ENCODE measurements around the gene NDOR1.

The NDOR1 gene

GRCh38 chr9:137243626-137244485 lies 38.4 kb downstream of the NDOR1 start:
- DNase-seq (ENCODE audit: low read depth), result peak; percentile 53

GRCh38 chr9:137244486-137245449 lies 39.3 kb downstream of the NDOR1 start:
- DNase-seq (ENCODE audit: low read depth), result no peak

DNA sequence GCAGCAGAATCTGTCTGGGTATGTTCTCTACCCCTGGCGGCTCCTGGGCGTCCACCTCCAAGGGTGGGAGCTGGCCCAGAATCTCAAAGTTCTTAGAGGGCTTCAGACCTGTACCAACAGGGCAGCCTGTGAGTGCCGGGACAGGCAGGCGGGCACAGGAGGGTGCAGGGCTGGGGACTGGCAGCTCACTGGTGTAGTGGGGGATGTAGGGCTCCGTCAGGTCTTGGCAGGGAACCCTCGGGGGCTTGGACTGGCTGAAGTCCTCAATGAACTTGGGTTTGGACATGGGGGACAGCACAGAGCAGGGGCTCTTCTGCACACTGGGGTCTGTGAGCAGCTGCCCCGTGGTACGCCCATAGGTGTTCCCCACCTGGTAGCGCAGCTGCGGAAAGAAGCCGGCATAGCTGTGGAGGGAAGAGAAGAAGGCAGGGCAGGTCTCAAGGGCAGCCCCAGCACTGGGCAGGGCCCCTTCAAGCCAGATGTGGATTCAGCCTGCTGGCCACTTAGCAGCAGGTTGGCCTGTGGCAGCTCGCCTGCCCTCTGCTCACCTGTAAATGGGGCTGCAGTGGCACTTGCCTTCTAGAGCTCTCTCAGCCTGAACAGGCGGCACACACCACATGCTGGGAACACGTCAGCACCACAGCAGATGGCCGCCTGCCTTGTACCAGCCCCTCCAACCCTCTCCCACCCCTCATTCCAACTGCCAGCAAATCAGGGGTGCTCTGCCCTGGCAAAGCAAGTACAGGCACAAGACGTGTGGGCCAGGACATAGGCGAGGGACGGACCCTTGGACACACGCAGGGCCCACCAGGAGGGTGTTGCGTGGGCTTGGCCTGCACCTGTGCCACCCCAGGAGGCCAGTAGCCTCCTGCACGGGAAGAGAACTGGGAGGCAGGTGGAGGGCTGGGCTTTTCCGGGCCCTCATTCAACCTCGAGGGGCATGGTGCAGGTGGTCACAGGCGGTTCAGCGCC lies 40.2 kb downstream of the NDOR1 start:
- no peak for DNase-seq (ENCODE audit: low read depth)

GRCh38 chr9:137247135-137247915 lies 41.8 kb downstream of the NDOR1 start:
- no peak for DNase-seq (ENCODE audit: low read depth)

DNA sequence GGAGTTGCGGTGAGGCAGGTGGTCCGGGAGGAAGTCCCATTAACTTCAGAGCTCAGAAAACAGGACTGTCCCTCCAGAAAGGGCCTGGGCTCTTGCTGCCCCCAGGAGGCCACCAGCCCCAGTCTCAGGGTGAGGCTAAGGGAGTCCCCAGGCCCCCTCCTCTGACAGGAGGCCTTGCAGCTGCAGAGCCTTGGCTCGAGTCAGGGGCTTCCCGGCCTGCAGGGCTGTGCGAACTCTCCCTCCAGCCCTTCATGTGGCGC lies 42.3 kb downstream of the NDOR1 start:
- no peak for DNase-seq (ENCODE audit: low read depth)

DNA sequence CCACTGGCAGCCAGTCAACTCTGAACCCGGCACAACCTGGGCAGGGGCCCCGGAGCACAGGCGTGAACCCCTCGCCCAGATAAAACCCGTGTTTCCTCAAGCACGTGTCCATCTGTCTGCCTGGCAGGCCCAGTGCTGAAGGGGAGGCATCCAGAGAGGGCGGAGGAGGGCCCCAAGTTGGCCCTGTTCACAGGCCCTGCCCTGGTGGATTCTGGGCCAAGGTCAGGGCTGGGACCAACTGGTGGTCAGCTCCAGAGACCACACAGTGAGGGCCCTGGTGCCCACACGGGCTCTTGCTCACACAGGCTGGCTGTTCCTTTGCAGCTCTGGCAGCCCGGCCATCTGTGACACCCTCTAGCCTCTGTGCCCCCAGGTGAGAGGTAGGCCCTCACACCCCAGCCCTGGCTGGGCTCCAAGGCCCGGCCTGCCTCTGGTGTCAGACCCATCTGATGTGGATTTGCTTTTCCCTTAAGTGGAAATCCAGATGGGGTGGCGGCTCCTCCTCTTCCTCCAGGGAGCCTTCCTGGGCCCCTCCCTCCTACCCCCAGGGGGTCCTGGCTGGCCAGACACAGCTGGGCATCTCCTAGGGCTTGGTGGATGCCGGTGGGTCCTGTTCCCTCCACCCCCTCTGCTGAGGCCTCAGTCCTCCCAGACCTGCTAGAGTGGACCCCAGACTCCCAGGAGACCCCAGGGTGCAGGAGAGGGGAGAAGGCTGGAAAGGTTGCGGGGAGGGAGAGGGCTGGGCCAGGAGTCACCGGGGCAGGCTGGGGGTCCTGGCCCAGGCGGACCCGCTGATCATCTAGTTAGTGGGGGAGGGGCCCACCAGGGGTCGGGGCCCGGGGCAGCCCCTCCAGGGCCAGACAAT lies 45.1 kb downstream of the NDOR1 start:
- DNase-seq (ENCODE audit: low read depth), result no peak

- no peak for DNase-seq (ENCODE audit: low read depth)
Observed at GRCh38 chr9:137251194-137251461, 45.6 kb downstream of the NDOR1 start, which contains the start of gene STPG3. Gene STPG3 (plus strand): TSS chr9:137251286. CDS start chr9:137251287, 1 bp downstream.

- no peak for DNase-seq (ENCODE audit: low read depth)
Observed at GRCh38 chr9:137251490-137252268, 46.2 kb downstream of the NDOR1 start.

GRCh38 chr9:137252555-137253506 lies 47.3 kb downstream of the NDOR1 start:
- no peak for DNase-seq (ENCODE audit: low read depth)

DNA sequence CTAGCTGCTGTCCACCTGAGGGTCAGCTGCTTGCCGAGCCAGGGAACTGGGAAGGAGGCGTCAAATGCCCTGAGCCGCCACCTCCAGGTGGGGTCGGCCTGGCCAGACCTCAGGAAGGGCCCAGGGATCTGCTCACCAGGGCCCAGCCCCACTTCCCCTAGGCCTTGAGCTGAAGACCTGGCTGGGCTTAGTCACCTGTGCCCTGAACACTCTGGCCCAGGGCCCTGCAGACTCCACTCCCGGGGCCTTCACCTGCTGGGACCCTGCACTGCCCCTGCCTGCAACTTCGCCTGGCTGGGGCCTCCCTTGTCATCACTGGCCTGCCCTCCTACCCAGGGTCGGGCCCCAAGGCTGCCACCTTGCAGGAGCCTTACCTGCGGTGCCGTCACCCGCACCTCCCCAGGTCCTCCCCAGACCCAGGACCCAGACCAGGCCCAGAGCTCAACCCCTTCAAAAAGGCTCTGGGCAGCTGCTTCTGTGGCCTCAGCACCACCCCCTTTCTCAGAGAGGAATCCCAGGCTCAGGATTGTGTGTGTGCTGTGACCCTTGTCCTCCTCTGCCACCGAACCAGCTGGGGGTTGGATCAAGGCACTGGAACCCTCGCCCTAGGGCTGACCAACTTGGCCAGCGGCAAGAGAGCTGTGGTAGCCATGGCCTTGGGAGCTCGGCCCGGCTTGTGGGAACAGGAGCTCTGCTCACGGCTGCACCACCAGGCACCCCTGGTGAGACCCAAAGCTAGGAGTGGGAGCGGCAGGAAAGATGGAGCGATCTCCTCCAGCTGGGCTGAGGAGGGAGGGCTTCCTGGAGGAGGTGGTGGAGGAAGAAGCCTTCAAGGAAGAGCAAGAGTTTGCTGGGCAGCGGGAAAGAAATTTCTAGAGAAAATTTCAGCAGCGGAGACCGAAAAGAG lies 48.5 kb downstream of the NDOR1 start:
- peak; percentile 40 for DNase-seq (ENCODE audit: low read depth)

DNA sequence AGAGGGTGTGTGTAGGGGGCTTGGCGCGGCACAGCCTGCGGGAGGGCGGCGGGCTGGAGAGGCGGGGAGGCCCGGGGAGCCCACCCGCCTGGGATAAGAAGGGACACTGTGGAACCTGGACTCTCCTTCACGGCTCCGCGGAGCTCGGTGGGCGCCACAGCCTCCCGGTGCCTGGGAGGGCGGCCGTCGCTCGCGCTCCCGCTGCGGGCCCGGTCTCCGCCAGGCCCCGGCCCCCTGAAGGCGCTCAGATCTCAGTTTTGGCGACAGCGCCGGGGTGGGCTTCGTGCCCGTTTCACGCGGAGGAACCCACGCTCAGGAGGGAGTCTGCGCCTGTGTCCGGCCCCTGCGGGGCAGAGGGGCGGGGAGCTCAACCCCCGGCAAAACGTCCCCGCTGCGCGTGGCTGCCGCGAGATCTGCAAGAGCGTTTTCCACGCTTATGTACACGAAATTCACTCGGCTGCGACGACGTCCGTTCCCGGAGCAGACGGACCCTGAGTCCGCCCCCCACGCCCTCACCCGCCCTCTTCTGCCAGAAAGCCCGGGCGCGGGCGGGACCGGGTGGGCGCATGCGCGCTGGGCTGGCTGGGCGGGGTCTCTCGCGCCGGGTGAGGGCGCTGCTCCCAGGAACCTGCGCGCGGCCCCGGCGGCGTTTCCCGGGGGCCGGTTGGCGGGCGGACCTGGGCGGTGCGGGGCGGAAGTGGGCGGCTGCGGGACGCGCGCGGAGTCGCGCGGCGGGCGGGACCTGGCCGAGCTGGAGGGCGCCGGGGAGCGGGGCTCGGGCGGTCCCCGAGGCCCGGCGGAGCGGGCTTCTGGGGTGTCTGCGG lies 49.3 kb downstream of the NDOR1 start, which contains the start of gene NELFB:
Gene NELFB (plus strand): TSS at position 704 of the 824 bp plus-strand sequence.
- peak; percentile 86 for DNase-seq (ENCODE audit: low read depth)

DNA sequence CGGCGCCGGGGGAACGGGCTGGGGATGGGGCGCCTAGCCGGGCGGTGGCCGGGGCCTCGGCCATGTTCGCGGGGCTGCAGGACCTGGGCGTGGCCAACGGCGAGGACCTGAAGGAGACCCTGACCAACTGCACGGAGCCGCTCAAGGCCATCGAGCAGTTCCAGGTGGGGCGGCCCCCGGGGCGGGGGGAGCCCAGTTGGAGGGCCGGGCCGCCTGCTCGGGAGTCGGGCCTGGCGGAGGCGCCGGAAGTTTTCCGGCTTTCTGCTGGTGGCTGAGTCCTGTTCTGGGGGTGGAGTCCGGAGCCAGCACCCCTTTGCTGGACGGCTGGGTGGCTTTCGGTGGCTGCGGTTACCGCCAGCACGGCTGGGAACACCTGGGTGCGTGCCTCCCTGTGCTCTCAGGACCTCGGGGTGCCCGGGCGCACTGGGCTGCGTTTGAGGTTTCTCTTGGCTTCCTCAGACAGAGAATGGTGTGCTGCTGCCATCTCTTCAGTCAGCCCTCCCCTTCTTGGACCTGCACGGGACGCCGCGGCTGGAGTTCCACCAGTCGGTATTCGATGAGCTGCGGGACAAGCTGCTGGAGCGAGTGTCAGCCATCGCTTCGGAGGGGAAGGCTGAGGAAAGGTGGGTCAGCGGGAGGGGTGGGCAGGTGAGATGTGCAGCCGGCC lies 50.1 kb downstream of the NDOR1 start:
- DNase-seq (ENCODE audit: low read depth), result peak; percentile 60

GRCh38 chr9:137256362-137256761 lies 50.9 kb downstream of the NDOR1 start:
- no peak for DNase-seq (ENCODE audit: low read depth)

DNA sequence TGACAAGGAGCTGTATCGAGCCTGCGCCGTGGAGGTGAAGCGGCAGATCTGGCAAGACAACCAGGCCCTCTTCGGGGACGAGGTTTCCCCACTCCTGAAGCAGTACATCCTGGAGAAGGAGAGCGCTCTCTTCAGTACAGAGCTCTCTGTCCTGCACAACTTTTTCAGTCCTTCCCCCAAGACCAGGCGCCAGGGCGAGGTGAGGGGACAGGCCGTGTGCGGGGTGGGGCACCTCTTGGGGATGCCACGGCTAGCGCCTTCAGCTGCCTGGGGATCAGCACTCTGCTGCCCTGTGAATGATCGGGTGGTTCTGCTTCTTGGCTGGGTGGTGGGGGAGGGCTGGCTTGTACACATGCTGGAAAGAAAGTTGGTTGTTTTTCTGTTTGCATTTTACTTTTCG lies 51.4 kb downstream of the NDOR1 start:
- no peak for DNase-seq (ENCODE audit: low read depth)

DNA sequence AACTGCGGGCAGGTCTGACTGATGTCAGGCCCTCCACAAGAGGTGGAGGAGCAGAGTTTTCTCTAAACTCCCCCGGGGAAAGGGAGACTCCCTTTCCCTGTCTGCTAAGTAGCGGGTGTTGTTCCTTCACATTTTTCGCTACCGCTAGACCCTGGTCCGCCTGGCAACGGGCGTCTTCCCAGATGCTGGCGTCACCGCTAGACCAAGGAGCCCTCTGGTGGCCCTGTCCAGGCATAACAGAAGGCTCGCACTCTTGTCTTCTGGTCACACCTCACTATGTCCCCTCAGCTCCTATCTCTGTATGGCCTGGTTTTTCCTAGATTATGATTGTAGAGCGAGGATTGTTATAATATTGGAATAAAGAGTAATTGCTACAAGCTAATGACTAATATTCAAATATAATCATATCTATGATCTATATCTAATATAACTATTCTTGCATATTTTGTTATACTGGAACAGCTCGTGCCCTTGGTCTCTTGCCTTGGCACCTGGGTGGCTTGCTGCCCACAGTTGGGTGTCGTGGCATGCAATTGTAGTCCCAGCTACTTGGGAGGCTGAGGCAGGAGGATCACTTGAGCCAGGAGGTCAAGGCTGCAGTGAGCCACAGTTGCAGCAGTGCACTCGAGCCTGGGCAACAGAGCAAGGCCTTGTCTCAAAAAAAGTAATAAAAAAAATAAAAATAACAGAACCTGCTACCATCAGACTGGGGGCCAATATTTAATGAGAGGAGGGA lies 56.8 kb downstream of the NDOR1 start:
- peak; percentile 54 for DNase-seq (ENCODE audit: low read depth)

Measured in ELR (cell line).